ENCODE data around the gene ADGRA1. TPM values are rescaled to one million over a fixed set of nuclear protein-coding genes. Genes with fewer than 3 reads are reported as not detected.

Gene ADGRA1
- total and polyA plus RNA-seq, 10 of the 15 experiments (the other 5 are each of a cell fraction or from before 2014, with no cell fraction given), result not detected

GRCh38 chr10:133050371-133050770 is 37.4 kb upstream of the ADGRA1 start:
- H3K9ac ChIP-seq (ENCODE audit: control insufficient read depth, insufficient read depth, low read length), result no peak overlapping the region
- ChIA-PET CTCF (no interaction called here), POLR2A (no interaction called here), SMC1A (ENCODE audit: uncharacterized antibody, unreplicated experiment) (no interaction called here), RAD21 (ENCODE audit: unreplicated experiment) (no interaction called here)
- DNase-seq (ENCODE audit: low read depth, low spot score) (no peak), ATAC-seq (no peak), FAIRE-seq (no peak)
- no peaks in the 10 kb centered on the region for H3K27me3 ChIP-seq (replicated peaks in 1 of 2; ENCODE audit: control insufficient read depth in 2 of 2, insufficient read depth in 2 of 2, low read length in 1 of 2)
- no peaks in the 10 kb centered on the region for H3K9me3 ChIP-seq (replicated peaks; ENCODE audit: control insufficient read depth, insufficient read depth, low read length)
- no peaks in the 10 kb centered on the region for H3K36me3 ChIP-seq (ENCODE audit: control insufficient read depth in 2 of 2, insufficient read depth in 2 of 2, low read length in 1 of 2)
- H3K4me3 ChIP-seq, result no peak overlapping the region
- in situ Hi-C loops (cut with MboI) (no loop called here), intact Hi-C loops (cut with micrococcal nuclease; ENCODE audit: unreplicated experiment) (no loop called here)
- 21% methylated on average over 11 of the region's 11 CpGs for WGBS (ENCODE audit: insufficient coverage, insufficient replicate concordance, low lambda C conversion rate, missing lambda C conversion rate)
- no peaks in the 10 kb centered on the region for H4K20me1 ChIP-seq (ENCODE audit: control insufficient read depth, insufficient read depth)
- no TSS peak for BruUV-seq (replicated peaks)
- no peak overlapping the region for H3K27ac ChIP-seq (ENCODE audit: control insufficient read depth, insufficient read depth)
- no peak overlapping the region for H3K4me2 ChIP-seq (ENCODE audit: control insufficient read depth, insufficient read depth)
- H3K79me2 ChIP-seq (ENCODE audit: control insufficient read depth, insufficient read depth, low read length), result no peaks in the 10 kb centered on the region
- no peaks in the 10 kb centered on the region for H3K4me1 ChIP-seq (ENCODE audit: control insufficient read depth, insufficient read depth, low read length)
- TF ChIP-seq SRF (IDR thresholded peaks at IDR 0.05; ENCODE audit: low read depth in 2 of 2, low read length in 2 of 2) (no peak), KDM1A (IDR thresholded peaks at IDR 0.05; ENCODE audit: borderline replicate concordance) (no peak), POLR2A (IDR thresholded peaks at IDR 0.05; ENCODE audit: low read depth, low read length) (no peak), ZNF217 (IDR thresholded peaks at IDR 0.05) (no peak), BCL11A (IDR thresholded peaks at IDR 0.05; ENCODE audit: low read depth, low read length) (no peak), ESRRA (IDR thresholded peaks at IDR 0.05; ENCODE audit: low read length) (no peak), ZNF24 (IDR thresholded peaks at IDR 0.05) (no peak), PBX3 (IDR thresholded peaks at IDR 0.05; ENCODE audit: insufficient replicate concordance, low read depth, low read length) (no peak), ZNF384 (IDR thresholded peaks at IDR 0.05; ENCODE audit: borderline replicate concordance, low read depth, low read length) (no peak), PKNOX1 (IDR thresholded peaks at IDR 0.05) (no peak), MXI1 (IDR thresholded peaks at IDR 0.05; ENCODE audit: low read depth, low read length) (no peak), HDAC6 (IDR thresholded peaks at IDR 0.05; ENCODE audit: unreplicated experiment) (no peak), GABPA (IDR thresholded peaks at IDR 0.05; ENCODE audit: low read depth) (no peak), NR2C2 (IDR thresholded peaks at IDR 0.05; ENCODE audit: borderline replicate concordance, control insufficient read depth, insufficient read length, low read depth) (no peak), ATF7 (IDR thresholded peaks at IDR 0.05; ENCODE audit: low read depth) (no peak), NFYB (IDR thresholded peaks at IDR 0.05; ENCODE audit: insufficient read depth, low read depth, low read length) (no peak), GATAD2B (conservative IDR thresholded peaks at IDR 0.05; ENCODE audit: low read depth) (no peak)
- TF ChIP-seq, protein P1, sequence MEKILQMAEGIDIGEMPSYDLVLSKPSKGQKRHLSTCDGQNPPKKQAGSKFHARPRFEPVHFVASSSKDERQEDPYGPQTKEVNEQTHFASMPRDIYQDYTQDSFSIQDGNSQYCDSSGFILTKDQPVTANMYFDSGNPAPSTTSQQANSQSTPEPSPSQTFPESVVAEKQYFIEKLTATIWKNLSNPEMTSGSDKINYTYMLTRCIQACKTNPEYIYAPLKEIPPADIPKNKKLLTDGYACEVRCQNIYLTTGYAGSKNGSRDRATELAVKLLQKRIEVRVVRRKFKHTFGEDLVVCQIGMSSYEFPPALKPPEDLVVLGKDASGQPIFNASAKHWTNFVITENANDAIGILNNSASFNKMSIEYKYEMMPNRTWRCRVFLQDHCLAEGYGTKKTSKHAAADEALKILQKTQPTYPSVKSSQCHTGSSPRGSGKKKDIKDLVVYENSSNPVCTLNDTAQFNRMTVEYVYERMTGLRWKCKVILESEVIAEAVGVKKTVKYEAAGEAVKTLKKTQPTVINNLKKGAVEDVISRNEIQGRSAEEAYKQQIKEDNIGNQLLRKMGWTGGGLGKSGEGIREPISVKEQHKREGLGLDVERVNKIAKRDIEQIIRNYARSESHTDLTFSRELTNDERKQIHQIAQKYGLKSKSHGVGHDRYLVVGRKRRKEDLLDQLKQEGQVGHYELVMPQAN (conservative IDR thresholded peaks at IDR 0.05), result no peak
- TF ChIP-seq, protein P2, sequence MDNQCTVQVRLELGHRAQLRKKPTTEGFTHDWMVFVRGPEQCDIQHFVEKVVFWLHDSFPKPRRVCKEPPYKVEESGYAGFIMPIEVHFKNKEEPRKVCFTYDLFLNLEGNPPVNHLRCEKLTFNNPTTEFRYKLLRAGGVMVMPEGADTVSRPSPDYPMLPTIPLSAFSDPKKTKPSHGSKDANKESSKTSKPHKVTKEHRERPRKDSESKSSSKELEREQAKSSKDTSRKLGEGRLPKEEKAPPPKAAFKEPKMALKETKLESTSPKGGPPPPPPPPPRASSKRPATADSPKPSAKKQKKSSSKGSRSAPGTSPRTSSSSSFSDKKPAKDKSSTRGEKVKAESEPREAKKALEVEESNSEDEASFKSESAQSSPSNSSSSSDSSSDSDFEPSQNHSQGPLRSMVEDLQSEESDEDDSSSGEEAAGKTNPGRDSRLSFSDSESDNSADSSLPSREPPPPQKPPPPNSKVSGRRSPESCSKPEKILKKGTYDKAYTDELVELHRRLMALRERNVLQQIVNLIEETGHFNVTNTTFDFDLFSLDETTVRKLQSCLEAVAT (IDR thresholded peaks at IDR 0.05), result no peak
- H2AFZ ChIP-seq (ENCODE audit: control insufficient read depth, low read depth, low read length), result no peak overlapping the region
